Suprapubic skin (tissue), 3 donors: ENCODE measurements around the gene USP6NL.

ENCODE experiments used
- CTCF ChIP-seq, 2 donors: fragments of 200-600 bp in 1 of 2; fragments of 450-650 bp in 1 of 2; sonication (generic) in 1 of 2; IDR thresholded peaks; one replicate each; pipeline ENCODE4 v1.5.1; 2016 to 2019; ENCODE audit warnings: antibody characterized with exemption in 2 of 2, mild to moderate bottlenecking in 1 of 2, moderate library complexity in 1 of 2
- EP300 ChIP-seq: sonication (generic); formaldehyde crosslinking; IDR thresholded peaks from one replicate; pipeline ENCODE4 v1.6.1; 2017; ENCODE audit warnings: antibody characterized with exemption
- POLR2A ChIP-seq, 2 donors: fragments of 450-650 bp; IDR thresholded peaks; one replicate each; pipeline ENCODE4 v1.6.1; 2017; ENCODE audit warnings: antibody characterized with exemption in 2 of 2, mild to moderate bottlenecking in 2 of 2, moderate library complexity in 2 of 2

GRCh38 chr10:11431216-11431555, 180.3 kb downstream of the USP6NL start:
- TF ChIP-seq CTCF (IDR thresholded peaks at IDR 0.05) (no peak), POLR2A (IDR thresholded peaks at IDR 0.05) (no peak), EP300 (no peak)
